DND-41 (cell line): ENCODE data around the gene PDE4A.

Source experiments
- ATAC-seq: fragments of 200-7000 bp; cut with Tn5 transposase; 3 replicates; pipeline ENCODE4 v1.9.1; 2021; ENCODE audit warnings: low read depth; ENCODE audit not compliant: insufficient read depth
- DNase-seq: peaks from one replicate; pipeline ENCODE4 v3.0.0-alpha.2; 2020
- H2AFZ ChIP-seq: 2 replicates; pipeline ENCODE4 v1.6.0; 2012; ENCODE audit warnings: low read depth, low read length
- H3K27ac ChIP-seq: 2 replicates; pipeline ENCODE4 v1.5.1; 2012; ENCODE audit warnings: low read length, inconsistent platforms
- H3K27me3 ChIP-seq: fragments of 200-600 bp; sonication (generic); 2 replicates; pipeline ENCODE4 v1.6.0; 2012; ENCODE audit warnings: low read length, mild to moderate bottlenecking, inconsistent platforms; ENCODE audit not compliant: insufficient read depth, poor library complexity
- H3K36me3 ChIP-seq: 2 replicates; pipeline ENCODE4 v1.5.1; 2012; ENCODE audit warnings: low read length, inconsistent platforms; ENCODE audit not compliant: insufficient read depth
- H3K4me1 ChIP-seq: 2 replicates; pipeline ENCODE4 v1.5.1; 2012; ENCODE audit warnings: mild to moderate bottlenecking, low read length; ENCODE audit not compliant: insufficient read depth
- H3K4me2 ChIP-seq: 2 replicates; pipeline ENCODE4 v1.6.0; 2012; ENCODE audit warnings: mild to moderate bottlenecking, moderate library complexity, low read length, inconsistent platforms; ENCODE audit not compliant: insufficient read depth
- H3K4me3 ChIP-seq, 2 experiments: fragments of 200-600 bp in 1 of 2; shearing (Covaris generic) in 1 of 2; 2 replicates each; pipeline ENCODE4 v1.5.1; 2012 to 2016; ENCODE audit warnings: inconsistent platforms in 2 of 2, low read length in 2 of 2, mild to moderate bottlenecking in 2 of 2, low read depth in 1 of 2, moderate library complexity in 1 of 2
- H3K79me2 ChIP-seq: 2 replicates; pipeline ENCODE4 v1.6.0; 2012; ENCODE audit warnings: low read length, inconsistent platforms; ENCODE audit not compliant: insufficient read depth
- H3K9ac ChIP-seq: 2 replicates; pipeline ENCODE4 v1.6.0; 2012; ENCODE audit warnings: low read depth, mild to moderate bottlenecking, inconsistent platforms, low read length, moderate library complexity
- H3K9me3 ChIP-seq: 2 replicates; pipeline ENCODE4 v1.5.1; 2012; ENCODE audit warnings: low read length, moderate library complexity, mild to moderate bottlenecking, inconsistent platforms; ENCODE audit not compliant: insufficient read depth, severe bottlenecking
- H4K20me1 ChIP-seq: 2 replicates; pipeline ENCODE4 v1.6.0; 2012; ENCODE audit warnings: low read length; ENCODE audit not compliant: insufficient read depth
- EZH2 ChIP-seq: IDR thresholded peaks from 3 replicates; pipeline ENCODE4 v1.6.1; 2012; ENCODE audit warnings: borderline replicate concordance, low read depth, mild to moderate bottlenecking, moderate library complexity, low read length, inconsistent platforms; ENCODE audit not compliant: severe bottlenecking
- TF ChIP-seq, protein P1 (sequence below): IDR thresholded peaks from 2 replicates; pipeline ENCODE4 v1.5.1; 2012; ENCODE audit warnings: borderline replicate concordance, low read length, moderate library complexity, mild to moderate bottlenecking; ENCODE audit not compliant: poor library complexity, severe bottlenecking; ENCODE audit errors: extremely low read depth

The PDE4A gene

DNA sequence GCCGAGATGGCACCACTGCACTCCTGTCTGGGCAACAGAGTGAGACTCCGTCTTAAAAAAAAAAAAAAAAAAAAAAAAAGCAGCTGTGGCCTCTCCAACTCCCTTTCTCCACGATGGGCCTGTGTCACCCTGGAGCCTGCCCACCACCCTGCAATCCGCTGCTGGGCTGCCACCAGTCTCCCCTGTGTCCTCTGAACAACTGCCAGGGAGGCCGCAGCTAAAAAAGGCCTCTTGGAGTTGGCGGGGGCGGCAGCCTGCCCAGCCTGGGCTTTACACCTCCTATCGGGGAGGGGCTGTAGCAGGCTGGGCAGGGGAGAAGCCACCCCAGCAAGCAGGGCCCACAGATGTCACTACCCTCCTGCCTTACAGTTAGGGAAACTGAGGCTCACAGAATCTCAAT lies 20.5 kb upstream of the PDE4A start:
- no peak overlapping the region for H3K27ac ChIP-seq
- H3K27me3 ChIP-seq: no peaks in the 10 kb centered on the region
- H3K9me3 ChIP-seq: no peaks in the 10 kb centered on the region
- no peak overlapping the region for H3K4me3 ChIP-seq
- no peak for TF ChIP-seq EZH2
- TF ChIP-seq, protein P1, sequence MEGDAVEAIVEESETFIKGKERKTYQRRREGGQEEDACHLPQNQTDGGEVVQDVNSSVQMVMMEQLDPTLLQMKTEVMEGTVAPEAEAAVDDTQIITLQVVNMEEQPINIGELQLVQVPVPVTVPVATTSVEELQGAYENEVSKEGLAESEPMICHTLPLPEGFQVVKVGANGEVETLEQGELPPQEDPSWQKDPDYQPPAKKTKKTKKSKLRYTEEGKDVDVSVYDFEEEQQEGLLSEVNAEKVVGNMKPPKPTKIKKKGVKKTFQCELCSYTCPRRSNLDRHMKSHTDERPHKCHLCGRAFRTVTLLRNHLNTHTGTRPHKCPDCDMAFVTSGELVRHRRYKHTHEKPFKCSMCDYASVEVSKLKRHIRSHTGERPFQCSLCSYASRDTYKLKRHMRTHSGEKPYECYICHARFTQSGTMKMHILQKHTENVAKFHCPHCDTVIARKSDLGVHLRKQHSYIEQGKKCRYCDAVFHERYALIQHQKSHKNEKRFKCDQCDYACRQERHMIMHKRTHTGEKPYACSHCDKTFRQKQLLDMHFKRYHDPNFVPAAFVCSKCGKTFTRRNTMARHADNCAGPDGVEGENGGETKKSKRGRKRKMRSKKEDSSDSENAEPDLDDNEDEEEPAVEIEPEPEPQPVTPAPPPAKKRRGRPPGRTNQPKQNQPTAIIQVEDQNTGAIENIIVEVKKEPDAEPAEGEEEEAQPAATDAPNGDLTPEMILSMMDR: no peak
- no peak overlapping the region for H2AFZ ChIP-seq
- ATAC-seq (no peak), DNase-seq (no peak)
- peaks cover 36% of the 10 kb centered on the region for H3K36me3 ChIP-seq
- peaks cover 46% of the 10 kb centered on the region for H4K20me1 ChIP-seq
- H3K79me2 ChIP-seq: peaks cover 62% of the 10 kb centered on the region
- no peak overlapping the region for H3K4me2 ChIP-seq
- no peak overlapping the region for H3K9ac ChIP-seq
- H3K4me1 ChIP-seq: peaks cover 39% of the 10 kb centered on the region

DNA sequence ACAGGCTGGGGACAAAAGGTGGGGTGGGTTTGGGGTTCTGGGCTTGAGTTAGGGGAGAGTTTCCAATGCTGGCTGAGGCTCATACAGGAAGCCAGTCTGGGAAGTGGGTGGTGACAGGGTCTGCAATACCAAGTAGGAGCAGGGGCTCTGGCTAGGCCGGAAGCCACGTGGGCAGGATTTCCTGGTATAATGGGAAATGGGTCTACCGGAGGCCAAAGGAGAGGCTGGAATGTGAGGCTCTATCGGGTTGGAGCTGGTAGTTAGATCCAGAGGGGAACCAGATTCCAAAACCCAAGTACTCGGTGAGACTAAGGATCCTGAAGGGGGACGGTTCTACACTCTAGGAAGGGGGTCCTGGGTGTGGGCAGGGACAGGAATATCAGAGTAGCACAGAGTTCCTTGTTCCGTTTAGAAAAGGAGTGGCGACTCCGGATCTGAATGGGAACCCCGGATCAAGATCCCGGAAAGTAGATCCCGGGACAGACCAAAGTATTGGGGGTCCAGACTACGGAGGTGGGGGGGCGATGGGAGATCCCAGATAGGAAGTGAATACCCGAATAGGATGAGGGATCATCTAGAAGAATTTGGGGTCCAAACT lies 17.8 kb upstream of the PDE4A start:
- Histone ChIP-seq H3K9ac (peak overlapping the region; percentile 83), H3K4me3 (peak overlapping the region; percentile 91 to 94), H3K27ac (peak overlapping the region; percentile 80), H3K4me2 (peak overlapping the region; percentile 98), H2AFZ (peak overlapping the region; percentile 96), H3K27me3 (no peaks in the 10 kb centered on the region), H3K9me3 (no peaks in the 10 kb centered on the region), H4K20me1 (peaks cover 39% of the 10 kb centered on the region), H3K36me3 (peaks cover 24% of the 10 kb centered on the region), H3K4me1 (peaks cover 39% of the 10 kb centered on the region), H3K79me2 (peaks cover 56% of the 10 kb centered on the region)
- ATAC-seq (no peak), DNase-seq (peak; percentile 55)
- TF ChIP-seq, protein P1: no peak

DNA sequence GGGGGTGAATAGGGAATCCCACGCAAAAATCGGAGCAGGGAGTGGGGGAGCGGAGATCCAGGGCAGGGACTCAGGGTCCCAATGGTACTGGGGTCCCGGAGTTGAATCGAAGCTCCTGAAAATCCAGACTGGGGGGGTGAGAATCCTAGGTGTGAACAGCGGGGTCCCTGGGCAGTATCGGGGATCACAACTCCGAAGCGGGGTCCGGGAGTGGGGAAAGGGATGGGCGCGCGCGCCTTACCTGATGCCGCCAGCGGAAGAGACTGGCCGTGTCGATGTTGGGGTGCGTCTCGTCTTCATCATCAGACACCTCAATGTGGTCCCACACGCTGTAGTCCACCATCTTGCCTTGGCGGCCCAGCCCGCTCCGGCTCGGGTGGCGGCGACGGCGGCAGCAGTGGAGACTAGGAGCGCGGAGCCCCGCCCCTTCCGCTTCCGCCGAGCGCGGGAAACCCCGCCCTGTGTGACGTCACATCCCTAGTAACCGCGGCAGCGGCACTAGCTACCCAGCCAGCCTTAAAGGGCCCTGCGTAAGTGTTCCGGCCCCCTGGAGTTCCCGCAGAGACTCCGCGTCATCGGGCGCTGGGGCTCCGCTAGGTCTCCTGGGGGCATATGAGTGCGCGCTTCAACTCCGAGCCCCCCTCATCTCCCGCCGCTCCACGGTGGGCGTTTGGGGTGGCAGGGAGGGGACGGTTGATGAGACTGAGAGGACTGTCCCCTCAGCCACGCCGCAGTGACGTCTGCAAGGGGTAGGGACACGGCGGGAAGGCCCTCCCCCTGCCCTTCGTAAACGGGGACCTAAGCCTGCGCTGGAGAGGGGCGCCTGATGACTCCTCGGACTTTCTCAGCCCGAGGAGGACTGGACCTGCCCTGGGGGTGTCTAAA lies 17.0 kb upstream of the PDE4A start, which contains the start of gene CDC37:
Gene CDC37 (minus strand): TSS at position 406 of the 885 bp plus-strand sequence. CDS start 63 bp downstream, at position 343.
- peak within 1 kb of the TSS; percentile 80 for H3K27ac ChIP-seq
- H3K79me2 ChIP-seq: peaks cover 47% of the 10 kb centered on the region

More for the DNA sequence above, 17.0 kb upstream of the PDE4A start, which contains the start of gene CDC37:
- peak within 1 kb of the TSS; percentile 98 for H3K4me2 ChIP-seq
- DNase-seq: peak; percentile 98
- peak; percentile 85 for ATAC-seq
- no peaks in the 10 kb centered on the region for H3K27me3 ChIP-seq
- H2AFZ ChIP-seq: peak within 1 kb of the TSS; percentile 96
- peak within 1 kb of the TSS; percentile 91 to 94 for H3K4me3 ChIP-seq
- H3K4me1 ChIP-seq: peaks cover 43% of the 10 kb centered on the region
- peak within 1 kb of the TSS; percentile 83 for H3K9ac ChIP-seq
- H3K9me3 ChIP-seq: no peaks in the 10 kb centered on the region
- TF ChIP-seq EZH2: no peak
- TF ChIP-seq, protein P1: no peak
- H3K36me3 ChIP-seq: peaks cover 17% of the 10 kb centered on the region
- peaks cover 31% of the 10 kb centered on the region for H4K20me1 ChIP-seq
